ENCODE measurements around the gene CLTA. TPM values are rescaled to one million over a fixed set of nuclear protein-coding genes. Genes with fewer than 3 reads are reported as not detected.
A peak's percentile ranks its signal among the peaks of the same experiment; 100 is the strongest.

CLTA gene
- total RNA-seq, 1 experiment from 2014 or later: 146 TPM

- no peak for TF ChIP-seq EZH2 (IDR thresholded peaks at IDR 0.05; ENCODE audit: low read depth)
- peaks cover 51% of the 10 kb centered on the region for H3K79me2 ChIP-seq (ENCODE audit: low read depth)
Measured at GRCh38 chr9:36191290-36191645, 547 bp downstream of the CLTA start.

GRCh38 chr9:36191686-36192085, 965 bp downstream of the CLTA start:
- Histone ChIP-seq H3K27me3 (ENCODE audit: insufficient read depth, low read depth) (no peaks in the 10 kb centered on the region), H3K27ac (no peak overlapping the region), H3F3A (ENCODE audit: insufficient read depth, low read depth) (peaks cover 10% of the 10 kb centered on the region; the same call in 1 of the 2 replicates), H3K4me3 (peak overlapping the region; percentile 91), H3K4me2 (peak overlapping the region; percentile 96), H3K9me3 (ENCODE audit: insufficient read depth, low read depth) (no peaks in the 10 kb centered on the region), H4K20me1 (ENCODE audit: insufficient read depth) (peaks cover 37% of the 10 kb centered on the region), H2AFZ (peak overlapping the region; percentile 82; the same call in 1 of the 2 replicates), H3K9me2 (ENCODE audit: insufficient read depth) (no peaks in the 10 kb centered on the region), H3K79me2 (ENCODE audit: low read depth) (peaks cover 54% of the 10 kb centered on the region), H3K36me3 (ENCODE audit: low read depth) (peaks cover 4% of the 10 kb centered on the region; the same call in 1 of the 2 replicates), H3K4me1 (replicated peaks; ENCODE audit: insufficient read depth) (peaks cover 30% of the 10 kb centered on the region)
- POLR2A ChIA-PET (ENCODE audit: unreplicated experiment): interaction anchor here (0.6 kb wide), 1 partner anchor 201 kb away, joined by 3 read pairs; no protein-coding TSS in a partner anchor
- TF ChIP-seq CTCF (conservative IDR thresholded peaks at IDR 0.05) (no peak), EZH2 (IDR thresholded peaks at IDR 0.05; ENCODE audit: low read depth) (no peak)
- CTCF ChIA-PET: no interaction called here
- no TSS peak for BruUV-seq (replicated peaks)
- no peak for DNase-seq
- intact Hi-C loops (cut with micrococcal nuclease; ENCODE audit: unreplicated experiment): loop anchor here (2.0 to 10.0 kb wide), 2 partner anchors 89 to 167 kb away; no protein-coding TSS in a partner anchor

More at GRCh38 chr9:36191290-36191645, 547 bp downstream of the CLTA start:
- peak overlapping the region; percentile 82 for H2AFZ ChIP-seq
- H3K9me3 ChIP-seq (ENCODE audit: insufficient read depth, low read depth): no peaks in the 10 kb centered on the region
- no peak for DNase-seq
- ChIA-PET POLR2A (ENCODE audit: unreplicated experiment) (interaction anchor here (0.7 kb wide), 1 partner anchor 14 kb away, joined by 4 read pairs; no protein-coding TSS in a partner anchor), CTCF (interaction anchor here (1.0 kb wide), 1 partner anchor 47 kb away, joined by 3 read pairs; no protein-coding TSS in a partner anchor)
- peaks cover 10% of the 10 kb centered on the region; the same call in 1 of the 2 replicates for H3F3A ChIP-seq (ENCODE audit: insufficient read depth, low read depth)
- TSS peak; percentile 39 for BruUV-seq (replicated peaks)
- intact Hi-C loops (cut with micrococcal nuclease; ENCODE audit: unreplicated experiment): loop anchor here (2.0 to 10.0 kb wide), 2 partner anchors 88 to 166 kb away; no protein-coding TSS in a partner anchor
- peak overlapping the region; percentile 47; the same call in 1 of the 2 replicates for H3K27ac ChIP-seq
- H3K4me3 ChIP-seq: peak overlapping the region; percentile 91
- H3K4me2 ChIP-seq: peak overlapping the region; percentile 96
- no peaks in the 10 kb centered on the region for H3K27me3 ChIP-seq (ENCODE audit: insufficient read depth, low read depth)
- no peaks in the 10 kb centered on the region for H3K9me2 ChIP-seq (ENCODE audit: insufficient read depth)
- H3K36me3 ChIP-seq (ENCODE audit: low read depth): peaks cover 4% of the 10 kb centered on the region; the same call in 1 of the 2 replicates
- H4K20me1 ChIP-seq (ENCODE audit: insufficient read depth): peaks cover 37% of the 10 kb centered on the region
- peaks cover 30% of the 10 kb centered on the region for H3K4me1 ChIP-seq (replicated peaks; ENCODE audit: insufficient read depth)

GRCh38 chr9:36192196-36192595, 1.5 kb downstream of the CLTA start:
- Histone ChIP-seq H3K27me3 (ENCODE audit: insufficient read depth, low read depth) (no peaks in the 10 kb centered on the region), H3K36me3 (ENCODE audit: low read depth) (peaks cover 4% of the 10 kb centered on the region; the same call in 1 of the 2 replicates), H3K9me2 (ENCODE audit: insufficient read depth) (no peaks in the 10 kb centered on the region), H3K79me2 (ENCODE audit: low read depth) (peaks cover 60% of the 10 kb centered on the region), H3K9me3 (ENCODE audit: insufficient read depth, low read depth) (no peaks in the 10 kb centered on the region), H2AFZ (no peak overlapping the region), H3K4me2 (peak overlapping the region; percentile 96), H3K27ac (no peak overlapping the region), H3K4me3 (peak overlapping the region; percentile 91), H3F3A (ENCODE audit: insufficient read depth, low read depth) (peaks cover 10% of the 10 kb centered on the region; the same call in 1 of the 2 replicates), H3K4me1 (replicated peaks; ENCODE audit: insufficient read depth) (peaks cover 30% of the 10 kb centered on the region), H4K20me1 (ENCODE audit: insufficient read depth) (peaks cover 37% of the 10 kb centered on the region)
- CTCF ChIA-PET: interaction anchor here (1.0 kb wide), 1 partner anchor 84 kb away, joined by 3 read pairs; no protein-coding TSS in a partner anchor
- TF ChIP-seq EZH2 (IDR thresholded peaks at IDR 0.05; ENCODE audit: low read depth) (no peak), CTCF (conservative IDR thresholded peaks at IDR 0.05) (no peak)
- POLR2A ChIA-PET (ENCODE audit: unreplicated experiment): interaction anchor here (0.6 kb wide), 1 partner anchor 200 kb away, joined by 3 read pairs; no protein-coding TSS in a partner anchor
- DNase-seq: no peak
- no TSS peak for BruUV-seq (replicated peaks)
- intact Hi-C loops (cut with micrococcal nuclease; ENCODE audit: unreplicated experiment): loop anchor here (10.0 kb wide), 1 partner anchor 167 kb away; no protein-coding TSS in a partner anchor

Data from PC-9 (cell line).